Measurements from ENCODE around the gene FEZ2. TPM values are rescaled to one million over a fixed set of nuclear protein-coding genes. Genes with fewer than 3 reads are reported as not detected.

Gene FEZ2
- total and polyA plus RNA-seq, 2 of the 13 experiments (the other 11 are each of a cell fraction or from before 2014, with no cell fraction given) = 42.5 to 59.1 TPM

GRCh38 chr2:36562973-36563532 lies 34.9 kb downstream of the FEZ2 start (continued):
- TF ChIP-seq ZNF318 (CRISPR knock-in tag; IDR thresholded peaks at IDR 0.05) (no peak), ZNF639 (CRISPR knock-in tag; conservative IDR thresholded peaks at IDR 0.05) (no peak)
- TF ChIP-seq, protein P1, sequence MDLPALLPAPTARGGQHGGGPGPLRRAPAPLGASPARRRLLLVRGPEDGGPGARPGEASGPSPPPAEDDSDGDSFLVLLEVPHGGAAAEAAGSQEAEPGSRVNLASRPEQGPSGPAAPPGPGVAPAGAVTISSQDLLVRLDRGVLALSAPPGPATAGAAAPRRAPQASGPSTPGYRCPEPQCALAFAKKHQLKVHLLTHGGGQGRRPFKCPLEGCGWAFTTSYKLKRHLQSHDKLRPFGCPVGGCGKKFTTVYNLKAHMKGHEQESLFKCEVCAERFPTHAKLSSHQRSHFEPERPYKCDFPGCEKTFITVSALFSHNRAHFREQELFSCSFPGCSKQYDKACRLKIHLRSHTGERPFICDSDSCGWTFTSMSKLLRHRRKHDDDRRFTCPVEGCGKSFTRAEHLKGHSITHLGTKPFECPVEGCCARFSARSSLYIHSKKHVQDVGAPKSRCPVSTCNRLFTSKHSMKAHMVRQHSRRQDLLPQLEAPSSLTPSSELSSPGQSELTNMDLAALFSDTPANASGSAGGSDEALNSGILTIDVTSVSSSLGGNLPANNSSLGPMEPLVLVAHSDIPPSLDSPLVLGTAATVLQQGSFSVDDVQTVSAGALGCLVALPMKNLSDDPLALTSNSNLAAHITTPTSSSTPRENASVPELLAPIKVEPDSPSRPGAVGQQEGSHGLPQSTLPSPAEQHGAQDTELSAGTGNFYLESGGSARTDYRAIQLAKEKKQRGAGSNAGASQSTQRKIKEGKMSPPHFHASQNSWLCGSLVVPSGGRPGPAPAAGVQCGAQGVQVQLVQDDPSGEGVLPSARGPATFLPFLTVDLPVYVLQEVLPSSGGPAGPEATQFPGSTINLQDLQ (CRISPR knock-in tag; IDR thresholded peaks at IDR 0.05) = no peak
